Chondrocyte (in vitro differentiated cells): Measurements from ENCODE around the gene SLC6A19. TPM values are rescaled to one million over a fixed set of nuclear protein-coding genes. Genes with fewer than 3 reads are reported as not detected.

Source experiments
- DNase-seq: peaks from one replicate; pipeline ENCODE4 v3.0.0; 2021; ENCODE audit warnings: mixed read lengths, low spot score
- H3K27ac Mint-ChIP-seq: one replicate; pipeline ENCODE4 v1.8.0; 2021; ENCODE audit warnings: mild to moderate bottlenecking, moderate library complexity, mixed read lengths; ENCODE audit not compliant: unreplicated experiment
- H3K27me3 Mint-ChIP-seq: 2 replicates; pipeline ENCODE4 v1.8.0; 2021; ENCODE audit warnings: low read depth, mixed read lengths
- H3K36me3 Mint-ChIP-seq: 2 replicates; pipeline ENCODE4 v1.8.0; 2021; ENCODE audit warnings: low read depth, mixed read lengths
- H3K4me1 Mint-ChIP-seq: 2 replicates; pipeline ENCODE4 v1.8.0; 2021; ENCODE audit warnings: low read depth, mild to moderate bottlenecking, mixed read lengths
- H3K4me3 Mint-ChIP-seq: one replicate; pipeline ENCODE4 v1.8.0; 2021; ENCODE audit warnings: mild to moderate bottlenecking, moderate library complexity, mixed read lengths; ENCODE audit not compliant: unreplicated experiment
- H3K9me3 Mint-ChIP-seq: 2 replicates; pipeline ENCODE4 v1.8.0; 2021; ENCODE audit warnings: low read depth, mixed read lengths
- CTCF ChIP-seq: fragments of 200-600 bp; sonication (generic); IDR thresholded peaks from 2 replicates; pipeline ENCODE4 v1.5.0; 2021; ENCODE audit warnings: antibody characterized with exemption, mild to moderate bottlenecking, moderate library complexity
- total RNA-seq: library from RNA; stranded (reverse); gene quantifications from 3 replicates; pipeline ENCODE4 v1.2.1, GENCODE V29; 2021

The SLC6A19 gene
- total RNA-seq, 1 donor from 2014 or later: not detected

GRCh38 chr5:1209896-1210776 is 8.7 kb downstream of the SLC6A19 start:
- peak; percentile 82 for DNase-seq
- H3K36me3 Mint-ChIP-seq: no peaks in the 10 kb centered on the region
- H3K9me3 Mint-ChIP-seq: no peaks in the 10 kb centered on the region
- no peak overlapping the region for H3K27ac Mint-ChIP-seq
- H3K4me3 Mint-ChIP-seq: no peak overlapping the region
- H3K27me3 Mint-ChIP-seq: peaks cover 25% of the 10 kb centered on the region
- no peak for TF ChIP-seq CTCF
- H3K4me1 Mint-ChIP-seq: no peaks in the 10 kb centered on the region

GRCh38 chr5:1210832-1211251 is 9.4 kb downstream of the SLC6A19 start:
- peaks cover 6% of the 10 kb centered on the region for H3K9me3 Mint-ChIP-seq
- no peak overlapping the region for H3K4me3 Mint-ChIP-seq
- peak; percentile 84 for DNase-seq

GRCh38 chr5:1211701-1212100 is 10.3 kb downstream of the SLC6A19 start:
- Mint-ChIP-seq H3K27ac (no peak overlapping the region), H3K36me3 (no peaks in the 10 kb centered on the region), H3K4me3 (no peak overlapping the region)

More at GRCh38 chr5:1210832-1211251, 9.4 kb downstream of the SLC6A19 start:
- no peak for TF ChIP-seq CTCF
- Mint-ChIP-seq H3K36me3 (no peaks in the 10 kb centered on the region), H3K27me3 (peaks cover 19% of the 10 kb centered on the region), H3K27ac (no peak overlapping the region), H3K4me1 (no peaks in the 10 kb centered on the region)

GRCh38 chr5:1212271-1212670 is 10.9 kb downstream of the SLC6A19 start:
- Mint-ChIP-seq H3K27me3 (peaks cover 14% of the 10 kb centered on the region), H3K27ac (no peak overlapping the region), H3K9me3 (peaks cover 8% of the 10 kb centered on the region), H3K4me1 (no peaks in the 10 kb centered on the region), H3K36me3 (no peaks in the 10 kb centered on the region), H3K4me3 (no peak overlapping the region)
- no peak for TF ChIP-seq CTCF
- peak; percentile 91 for DNase-seq

More at GRCh38 chr5:1211701-1212100, 10.3 kb downstream of the SLC6A19 start:
- TF ChIP-seq CTCF: no peak
- DNase-seq: no peak
- Mint-ChIP-seq H3K4me1 (no peaks in the 10 kb centered on the region), H3K27me3 (peaks cover 14% of the 10 kb centered on the region), H3K9me3 (peaks cover 8% of the 10 kb centered on the region)

- Mint-ChIP-seq H3K36me3 (no peaks in the 10 kb centered on the region), H3K4me1 (no peaks in the 10 kb centered on the region), H3K27me3 (peaks cover 10% of the 10 kb centered on the region), H3K9me3 (peaks cover 8% of the 10 kb centered on the region), H3K27ac (no peak overlapping the region), H3K4me3 (no peak overlapping the region)
- peak; percentile 71 for DNase-seq
- no peak for TF ChIP-seq CTCF
These were observed 11.5 kb downstream of the SLC6A19 start for GRCh38 chr5:1212881-1213280.
